HEK293 (cell line): ENCODE measurements around the gene KCTD10.

Experiments used
- ZBTB21 ChIP-seq: fragments of 450-650 bp; formaldehyde crosslinking; IDR thresholded peaks from 2 replicates; pipeline ENCODE4 v1.5.1; 2017; ENCODE audit warnings: missing biosample characterization, missing genetic modification characterization
- ZBTB6 ChIP-seq: fragments of 450-650 bp; formaldehyde crosslinking; IDR thresholded peaks from 2 replicates; pipeline ENCODE4 v1.5.1; 2017; ENCODE audit warnings: missing biosample characterization, missing genetic modification characterization
- ZNF114 ChIP-seq: fragments of 450-650 bp; formaldehyde crosslinking; IDR thresholded peaks from 2 replicates; pipeline ENCODE4 v1.5.0; 2017; ENCODE audit warnings: missing biosample characterization, missing genetic modification characterization
- ZNF24 ChIP-seq: fragments of 450-650 bp; formaldehyde crosslinking; IDR thresholded peaks from 2 replicates; pipeline ENCODE4 v1.5.1; 2016; ENCODE audit warnings: missing biosample characterization, missing genetic modification characterization
- ZNF488 ChIP-seq: fragments of 450-650 bp; formaldehyde crosslinking; IDR thresholded peaks from 2 replicates; pipeline ENCODE4 v1.5.1; 2016; ENCODE audit warnings: missing biosample characterization, missing genetic modification characterization
- ZNF560 ChIP-seq: fragments of 450-650 bp; formaldehyde crosslinking; IDR thresholded peaks from 2 replicates; pipeline ENCODE4 v1.5.1; 2017; ENCODE audit warnings: missing biosample characterization, missing genetic modification characterization, borderline replicate concordance
- ZNF654 ChIP-seq: fragments of 450-650 bp; formaldehyde crosslinking; IDR thresholded peaks from 2 replicates; pipeline ENCODE4 v1.5.1; 2016; ENCODE audit warnings: low read depth, missing biosample characterization, missing genetic modification characterization
- TF ChIP-seq, protein P1 (sequence below): fragments of 450-650 bp; formaldehyde crosslinking; IDR thresholded peaks from 2 replicates; pipeline ENCODE4 v1.5.1; 2016; ENCODE audit warnings: missing biosample characterization, missing genetic modification characterization

GRCh38 chr12:109469517-109469916 is 7.6 kb downstream of the KCTD10 start:
- TF ChIP-seq, protein P1, sequence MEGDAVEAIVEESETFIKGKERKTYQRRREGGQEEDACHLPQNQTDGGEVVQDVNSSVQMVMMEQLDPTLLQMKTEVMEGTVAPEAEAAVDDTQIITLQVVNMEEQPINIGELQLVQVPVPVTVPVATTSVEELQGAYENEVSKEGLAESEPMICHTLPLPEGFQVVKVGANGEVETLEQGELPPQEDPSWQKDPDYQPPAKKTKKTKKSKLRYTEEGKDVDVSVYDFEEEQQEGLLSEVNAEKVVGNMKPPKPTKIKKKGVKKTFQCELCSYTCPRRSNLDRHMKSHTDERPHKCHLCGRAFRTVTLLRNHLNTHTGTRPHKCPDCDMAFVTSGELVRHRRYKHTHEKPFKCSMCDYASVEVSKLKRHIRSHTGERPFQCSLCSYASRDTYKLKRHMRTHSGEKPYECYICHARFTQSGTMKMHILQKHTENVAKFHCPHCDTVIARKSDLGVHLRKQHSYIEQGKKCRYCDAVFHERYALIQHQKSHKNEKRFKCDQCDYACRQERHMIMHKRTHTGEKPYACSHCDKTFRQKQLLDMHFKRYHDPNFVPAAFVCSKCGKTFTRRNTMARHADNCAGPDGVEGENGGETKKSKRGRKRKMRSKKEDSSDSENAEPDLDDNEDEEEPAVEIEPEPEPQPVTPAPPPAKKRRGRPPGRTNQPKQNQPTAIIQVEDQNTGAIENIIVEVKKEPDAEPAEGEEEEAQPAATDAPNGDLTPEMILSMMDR (tag by site-specific recombination) = no peak
- no peak for TF ChIP-seq ZNF24 (tag by site-specific recombination)
- TF ChIP-seq ZBTB6 (tag by site-specific recombination) = no peak
- TF ChIP-seq ZNF114 = no peak
- TF ChIP-seq ZNF560 = no peak
- no peak for TF ChIP-seq ZNF654 (tag by site-specific recombination)
- TF ChIP-seq ZBTB21 = no peak
- TF ChIP-seq ZNF488 (tag by site-specific recombination) = no peak
